ENCODE measurements around the gene BTF3.

GRCh38 chr5:73450137-73450536 lies 48.1 kb upstream of the BTF3 start:
- TF ChIP-seq CTCF (conservative IDR thresholded peaks at IDR 0.05; ENCODE audit: low read length) (no peak), EZH2phosphoT487 (IDR thresholded peaks at IDR 0.05; ENCODE audit: borderline replicate concordance) (no peak)
